NCI-H2227 (cell line): ENCODE measurements around the gene RETREG1.
"Not testable (repeated sequence)": the region's sequence is repeated elsewhere in the genome, so short reads cannot be mapped to it uniquely, and the experiment has no call there.

Experiments used
- DNase-seq: peaks from one replicate; lab custom pipeline; 2025; ENCODE audit not compliant: unreplicated experiment; lab: John Stamatoyannopoulos, UW

The RETREG1 gene

GRCh38 chr5:16461782-16462181 is 155.0 kb downstream of the RETREG1 start:
- DNase-seq = no peak

DNA sequence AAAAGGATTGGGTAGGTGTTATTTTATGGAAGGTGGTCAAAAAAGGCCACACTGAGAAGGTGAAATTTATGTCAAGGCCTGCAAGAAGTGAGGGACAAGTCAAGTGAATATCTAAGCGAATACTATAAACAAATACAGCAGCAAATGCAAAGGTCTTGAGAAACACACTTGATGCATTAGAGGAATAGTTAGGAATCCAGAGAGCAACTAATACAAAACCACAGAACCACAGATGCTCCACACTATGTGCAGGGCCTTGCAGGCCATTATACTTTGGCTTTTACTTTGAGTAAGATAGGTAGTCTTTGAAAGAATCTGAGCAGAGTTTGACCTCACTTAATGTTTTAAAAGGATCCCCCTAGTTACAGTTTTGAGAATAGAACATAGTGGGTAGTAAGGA is 155.8 kb downstream of the RETREG1 start:
- DNase-seq = no peak

DNA sequence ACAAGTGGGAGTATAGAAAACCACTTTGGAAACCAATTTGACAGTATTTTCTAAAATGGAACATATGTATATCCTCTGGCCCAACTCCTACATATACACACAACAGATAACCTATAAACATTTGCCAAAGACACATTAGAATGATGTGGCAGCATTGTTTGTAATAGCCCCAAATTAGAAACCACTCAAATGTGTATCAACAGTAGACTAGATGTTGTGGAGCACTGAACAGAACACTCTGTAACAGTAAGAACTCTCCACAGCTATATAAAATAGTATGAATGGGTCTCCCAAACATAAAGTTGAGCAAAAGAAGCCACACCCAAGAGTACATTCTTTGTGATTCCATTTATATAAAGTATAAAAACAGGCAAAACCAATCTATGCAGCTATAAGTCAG is 157.3 kb downstream of the RETREG1 start:
- no peak for DNase-seq

GRCh38 chr5:16457853-16458252 is 158.9 kb downstream of the RETREG1 start:
- no peak for DNase-seq

- no peak for DNase-seq
Observed at GRCh38 chr5:16457451-16457850, 159.3 kb downstream of the RETREG1 start.

DNA sequence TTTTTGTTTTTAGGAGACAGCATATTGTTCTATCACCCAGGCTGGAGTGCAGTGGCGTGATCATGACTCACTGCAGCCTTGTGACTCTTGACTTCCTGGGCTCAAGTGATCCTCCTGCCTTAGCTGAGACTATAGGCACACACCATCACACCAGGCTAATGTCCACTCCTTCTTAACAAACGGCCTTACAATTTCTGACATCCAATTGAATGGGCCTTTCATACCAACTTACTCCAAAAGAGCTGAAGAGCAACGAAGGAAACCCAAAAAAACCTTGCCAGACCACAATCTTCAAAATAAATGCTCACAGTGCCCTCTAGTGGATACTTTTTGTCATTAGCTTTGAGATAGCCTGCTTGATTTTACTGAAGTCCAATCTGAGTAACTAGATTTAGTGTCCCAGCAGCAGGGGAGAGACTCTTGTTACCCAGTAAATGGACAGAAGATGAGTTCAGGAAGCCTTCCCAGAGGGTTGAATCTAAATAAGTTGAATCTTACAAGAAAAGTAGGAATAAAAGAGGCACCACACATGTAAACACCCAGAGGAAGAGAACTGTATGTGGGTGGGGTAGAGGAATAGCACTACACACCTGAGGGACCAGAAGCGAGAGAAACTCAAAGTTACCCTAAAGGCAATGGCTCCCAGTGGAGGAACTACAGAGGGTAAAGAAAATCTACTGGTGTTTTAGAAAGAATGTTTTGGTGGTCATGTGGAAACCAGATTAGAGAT is 160.5 kb downstream of the RETREG1 start:
- peak; percentile 82 for DNase-seq

DNA sequence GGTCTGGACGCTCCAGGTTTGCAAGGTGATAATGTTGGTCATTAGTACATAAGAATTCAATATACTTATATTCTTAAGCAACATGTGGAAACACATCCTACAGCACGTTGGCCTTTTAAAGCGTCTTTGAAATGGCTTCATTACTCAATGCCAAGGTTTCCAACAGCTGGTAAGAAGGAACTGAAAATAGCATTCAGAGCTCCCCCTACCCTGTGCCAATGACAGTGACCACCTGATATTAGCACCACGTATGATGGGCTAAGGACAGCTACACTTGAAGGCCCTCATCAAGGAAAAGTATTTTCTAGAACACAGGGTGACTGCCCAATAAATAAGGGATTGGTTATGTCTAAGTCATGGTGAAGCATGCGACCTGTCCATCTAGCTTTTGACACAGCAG is 161.1 kb downstream of the RETREG1 start:
- no peak for DNase-seq

DNA sequence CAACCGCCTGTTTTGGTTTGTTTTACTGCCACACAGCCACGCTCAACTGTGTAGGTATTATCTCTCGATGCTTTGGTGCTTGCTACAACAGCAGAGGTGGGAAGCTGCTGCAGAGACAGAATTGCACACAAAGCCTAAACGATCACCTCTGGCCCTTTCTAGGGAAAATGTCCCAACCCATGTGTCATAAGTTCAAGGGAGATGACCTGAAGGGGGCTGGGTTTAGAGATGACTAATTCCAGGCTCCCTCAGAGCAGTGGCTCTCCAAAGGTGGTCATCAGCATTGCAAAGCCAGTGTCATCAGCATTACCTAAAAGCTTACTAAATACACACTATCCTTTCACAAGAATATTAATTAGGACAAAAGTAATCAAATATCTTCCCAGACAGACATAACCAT is 162.1 kb downstream of the RETREG1 start:
- DNase-seq = no peak

DNA sequence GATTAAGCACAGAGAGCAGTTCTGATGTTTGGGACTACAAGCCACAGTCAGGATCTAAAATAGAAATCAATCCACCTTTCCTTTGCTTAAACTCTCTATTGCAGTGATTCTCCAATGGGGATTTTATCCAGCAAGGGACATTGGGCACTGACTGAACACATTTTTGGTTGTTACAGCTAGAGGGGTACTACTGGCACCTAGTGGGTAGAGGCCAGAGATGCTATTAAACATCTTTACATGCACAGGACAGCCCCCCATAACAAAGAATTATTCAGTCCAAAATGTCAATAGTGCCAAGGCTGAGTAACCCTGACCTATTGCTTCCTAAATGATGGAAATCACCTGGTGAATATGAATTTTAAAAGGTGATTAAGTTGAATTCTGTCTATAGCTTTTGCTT is 163.2 kb downstream of the RETREG1 start:
- DNase-seq = no peak

DNA sequence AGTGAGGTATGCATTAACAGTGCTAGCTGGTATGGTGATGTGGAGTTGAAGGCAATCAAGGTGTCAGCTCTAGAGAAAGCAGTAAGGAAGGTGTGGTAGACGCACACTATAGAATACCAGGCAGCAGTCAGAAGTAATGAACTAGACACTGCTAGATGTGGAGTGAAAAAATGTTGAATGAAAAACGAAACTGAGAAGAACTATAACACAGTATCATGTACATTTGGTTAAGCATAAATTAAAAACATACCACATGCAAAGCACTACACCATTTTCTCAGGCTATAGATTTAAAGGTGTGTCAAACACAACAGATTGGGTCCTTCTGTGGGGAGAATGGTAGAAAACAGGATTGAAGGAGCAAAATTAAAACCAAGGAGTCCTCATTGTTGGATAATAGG is 166.6 kb downstream of the RETREG1 start:
- DNase-seq = no peak

DNA sequence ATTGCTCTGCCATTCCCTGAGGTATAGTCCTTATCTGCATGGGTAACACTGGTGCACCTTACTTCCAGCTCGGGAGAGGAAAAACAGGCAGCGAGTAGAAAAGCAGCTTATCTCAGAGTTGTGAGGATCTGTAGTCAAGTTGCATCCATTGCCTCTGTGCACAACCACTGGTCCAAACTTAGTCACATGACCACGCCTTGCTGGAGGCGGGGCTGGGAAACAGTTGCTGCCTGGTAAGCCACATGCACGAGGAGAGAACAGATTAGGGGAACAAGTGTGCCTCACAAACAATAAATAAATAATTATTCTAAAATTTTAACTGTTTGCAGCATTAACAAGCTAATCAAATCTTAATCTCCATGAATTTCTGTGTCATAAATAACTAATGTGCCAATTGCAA is 169.8 kb downstream of the RETREG1 start:
- no peak for DNase-seq

DNA sequence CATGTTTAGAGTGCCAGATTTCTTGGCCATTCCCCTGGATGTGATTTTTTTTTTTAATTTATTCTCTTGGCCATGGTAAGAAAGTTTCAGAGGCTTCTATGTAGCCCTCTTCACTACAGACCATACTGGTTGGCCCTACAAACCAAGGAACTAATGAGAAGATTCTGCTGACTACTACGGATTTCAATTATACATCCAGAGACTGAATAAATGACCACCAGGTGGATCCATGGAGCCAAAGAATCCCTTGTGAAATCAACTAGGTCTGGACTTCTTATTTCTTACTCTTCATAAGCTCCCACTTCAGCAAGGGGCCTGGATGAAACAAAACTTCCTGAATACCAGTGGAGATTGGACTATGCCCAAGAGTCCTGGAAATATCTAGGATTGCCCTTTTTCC is 178.8 kb downstream of the RETREG1 start:
- no peak for DNase-seq

GRCh38 chr5:16436065-16436682 is 180.6 kb downstream of the RETREG1 start:
- not testable (repeated sequence) for DNase-seq

- DNase-seq = no peak
Observed at GRCh38 chr5:16431490-16431889, 185.3 kb downstream of the RETREG1 start.

GRCh38 chr5:16430349-16431089 is 186.3 kb downstream of the RETREG1 start:
- DNase-seq = no peak

GRCh38 chr5:16428359-16428758 is 188.4 kb downstream of the RETREG1 start:
- DNase-seq = no peak

DNA sequence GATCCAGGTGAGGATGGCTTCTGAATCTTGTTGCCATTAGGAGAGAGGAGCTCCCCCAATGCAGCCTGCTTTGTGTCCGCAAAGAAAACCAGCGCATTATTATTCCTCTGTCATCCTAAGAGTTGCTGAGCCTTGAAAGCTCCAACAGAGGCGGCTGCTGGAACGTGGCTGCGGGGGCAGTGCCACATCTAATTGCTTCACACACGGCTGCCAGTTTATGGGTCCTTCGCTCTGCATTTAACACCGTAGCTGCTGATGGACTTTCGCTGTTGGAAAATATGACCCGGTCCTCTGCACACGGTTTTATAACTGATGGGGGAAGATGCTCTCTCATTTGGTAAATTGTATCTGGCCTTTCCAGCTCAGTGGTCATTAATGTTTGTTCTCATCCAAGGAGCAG is 189.2 kb downstream of the RETREG1 start:
- DNase-seq = peak; percentile 14
